Astrocyte (in vitro differentiated cells and primary cell): ENCODE results near the gene FAM131C.

ENCODE experiments used
- CTCF ChIP-seq: IDR thresholded peaks from 2 replicates; pipeline ENCODE4 v1.5.1; 2011; ENCODE audit warnings: low read depth, mild to moderate bottlenecking, inconsistent platforms, low read length, moderate library complexity; ENCODE audit not compliant: insufficient read depth
- EZH2 ChIP-seq: IDR thresholded peaks from 2 replicates; pipeline ENCODE4 v1.6.1; 2012; ENCODE audit warnings: mild to moderate bottlenecking, low read length, inconsistent platforms; ENCODE audit not compliant: insufficient read depth

GRCh38 chr1:16076031-16076864 lies 2.8 kb upstream of the FAM131C start:
- TF ChIP-seq CTCF (no peak), EZH2 (no peak)
